Mesodermal cell (in vitro differentiated cells): ENCODE results near the gene DIO1.
A peak's percentile ranks its signal among the peaks of the same experiment; 100 is the strongest.

Experiments used
- H3K27ac ChIP-seq: 2 replicates; pipeline ENCODE4 v1.7.0; 2013; ENCODE audit warnings: mild to moderate bottlenecking, low read depth, low read length, moderate library complexity; ENCODE audit not compliant: severe bottlenecking
- H3K36me3 ChIP-seq: 2 replicates; pipeline ENCODE4 v1.7.1; 2013; ENCODE audit warnings: mild to moderate bottlenecking, low read length, moderate library complexity; ENCODE audit not compliant: control insufficient read depth, insufficient read depth
- H3K4me1 ChIP-seq: one replicate; pipeline ENCODE4 v1.7.1; 2013; ENCODE audit warnings: mild to moderate bottlenecking, low read length; ENCODE audit not compliant: insufficient read depth, control insufficient read depth, poor library complexity, severe bottlenecking
- H3K4me3 ChIP-seq: 2 replicates; pipeline ENCODE4 v1.7.0; 2013; ENCODE audit warnings: low read length, control low read depth, mild to moderate bottlenecking; ENCODE audit not compliant: insufficient read depth, poor library complexity, severe bottlenecking; ENCODE audit errors: extremely low read depth
- H3K9me3 ChIP-seq: 2 replicates; pipeline ENCODE4 v1.7.1; 2013; ENCODE audit warnings: mild to moderate bottlenecking, low read length, moderate library complexity; ENCODE audit not compliant: control insufficient read depth
- WGBS, 2 experiments: methylation state at CpG; one replicate each; pipeline ENCODE4 v1.1.5; 2013; ENCODE audit warnings: missing lambda C conversion rate in 2 of 2; ENCODE audit not compliant: insufficient coverage in 2 of 2; 5-methylcytosine and 5-hydroxymethylcytosine counted together

Gene DIO1

DNA sequence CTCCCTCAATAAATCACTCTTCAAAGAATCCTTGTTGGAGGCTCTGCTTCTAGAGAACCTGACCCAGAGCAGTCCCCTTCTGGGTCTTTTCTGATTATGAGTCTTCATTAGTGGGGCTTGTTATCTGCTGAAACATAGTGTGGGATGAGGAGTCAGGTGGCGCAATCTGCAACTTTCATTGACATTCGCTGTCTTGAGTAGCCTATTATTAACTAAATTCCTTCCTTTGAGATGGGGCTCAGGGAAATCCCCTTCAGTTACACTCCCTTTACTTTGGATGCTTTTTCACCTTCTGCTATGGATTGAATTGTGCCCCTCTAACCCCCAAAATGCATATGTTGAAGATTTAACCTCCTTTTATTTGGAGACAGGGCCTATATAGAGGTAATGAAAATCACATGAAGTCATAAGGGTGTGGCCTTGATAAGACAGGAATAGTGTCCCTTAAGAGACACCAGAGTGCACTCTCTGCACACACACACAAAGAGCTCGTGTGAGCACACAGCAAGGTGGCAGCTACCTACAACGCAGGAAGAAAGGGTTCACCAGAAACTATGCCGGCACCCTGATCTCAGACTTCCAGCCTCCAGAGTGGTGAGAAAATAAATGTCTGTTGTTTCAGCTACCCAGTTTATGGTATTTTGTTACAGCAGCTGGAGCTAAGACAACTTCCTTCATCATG lies 19.5 kb downstream of the DIO1 start:
- no peaks in the 10 kb centered on the region for H3K4me1 ChIP-seq
- WGBS, 2 experiments, result 75 to 77% methylated on average over 3 to 4 of the region's 5 CpGs

DNA sequence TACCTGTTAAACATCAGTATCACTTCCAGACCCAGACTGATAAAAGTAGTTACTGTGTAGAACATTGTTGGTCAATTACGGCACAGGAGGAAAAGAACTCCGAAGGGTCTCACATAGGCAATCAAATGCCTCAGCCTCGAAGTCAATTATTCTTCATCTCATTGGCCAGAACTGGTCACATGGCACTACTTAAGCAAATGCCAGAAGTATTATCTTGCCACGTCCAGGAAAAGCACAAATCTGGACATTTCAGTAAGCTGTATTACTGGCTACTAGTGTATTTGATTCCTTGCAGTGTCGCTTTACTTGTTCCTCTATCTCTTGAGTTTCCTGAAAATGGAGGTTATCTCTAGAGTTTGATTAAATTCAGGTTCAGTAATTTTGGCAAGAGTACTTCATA lies 24.4 kb downstream of the DIO1 start:
- H3K4me3 ChIP-seq, result no peak overlapping the region
- H3K36me3 ChIP-seq, result peaks cover 33% of the 10 kb centered on the region
- H3K4me1 ChIP-seq, result no peaks in the 10 kb centered on the region
- no peak overlapping the region for H3K27ac ChIP-seq
- H3K9me3 ChIP-seq, result no peaks in the 10 kb centered on the region
- 87 to 92% methylated on average over 1 to 4 of the region's 5 CpGs for WGBS, 2 experiments

More for the DNA sequence above, 19.5 kb downstream of the DIO1 start:
- no peak overlapping the region for H3K27ac ChIP-seq
- H3K4me3 ChIP-seq, result no peak overlapping the region
- H3K36me3 ChIP-seq, result peaks cover 7% of the 10 kb centered on the region
- H3K9me3 ChIP-seq, result no peaks in the 10 kb centered on the region

DNA sequence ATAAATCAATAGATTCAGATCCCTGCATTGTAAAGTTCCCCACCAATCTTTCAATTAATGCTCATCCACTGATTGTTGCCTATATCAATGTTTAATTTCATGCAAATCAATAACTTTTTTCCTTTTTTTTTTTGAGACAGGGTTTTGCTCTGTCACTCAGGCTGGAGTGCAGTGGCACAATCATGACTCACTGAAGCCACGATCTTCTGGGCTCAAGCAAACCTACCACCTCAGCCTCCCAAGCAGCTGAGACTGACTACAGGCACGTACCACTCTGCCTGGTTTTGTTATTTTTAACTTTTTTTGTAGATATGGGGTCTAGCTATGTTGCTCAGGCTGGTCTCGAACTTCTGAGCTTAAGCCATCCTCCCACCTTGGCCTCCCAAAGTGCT lies 25.7 kb downstream of the DIO1 start:
- Histone ChIP-seq H3K4me1 (no peaks in the 10 kb centered on the region), H3K9me3 (no peaks in the 10 kb centered on the region), H3K27ac (no peak overlapping the region), H3K4me3 (no peak overlapping the region), H3K36me3 (peaks cover 39% of the 10 kb centered on the region)
- 93 to 100% methylated on average over 1 to 2 of the region's 3 CpGs for WGBS, 2 experiments

DNA sequence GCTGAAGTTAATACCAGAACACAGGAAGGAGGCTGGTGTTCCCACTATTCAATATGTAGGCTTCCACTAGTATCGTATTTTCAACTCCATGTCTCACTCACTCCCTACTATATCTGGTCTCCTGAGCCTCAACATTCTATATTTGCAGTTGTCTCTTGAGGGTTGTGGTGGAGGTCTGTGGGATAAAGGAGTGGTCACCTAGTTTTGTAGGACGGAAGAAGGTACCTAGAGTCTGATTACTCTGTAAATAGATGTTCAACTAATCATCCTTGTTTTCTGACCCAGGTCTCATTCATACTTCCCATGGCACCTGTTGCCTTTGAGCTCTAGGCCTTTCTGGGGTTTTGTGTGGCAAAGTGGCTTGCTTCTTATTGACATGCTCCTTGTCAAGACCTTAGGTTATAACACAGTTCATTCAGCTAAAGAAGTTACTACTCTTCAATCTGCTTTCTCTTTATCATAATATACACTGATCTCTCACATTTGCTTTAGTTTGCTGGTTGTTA lies 33.4 kb downstream of the DIO1 start:
- Histone ChIP-seq H3K27ac (no peak overlapping the region), H3K9me3 (peaks cover 7% of the 10 kb centered on the region), H3K4me3 (no peak overlapping the region), H3K36me3 (peaks cover 46% of the 10 kb centered on the region), H3K4me1 (no peaks in the 10 kb centered on the region)
- WGBS, 2 experiments, result no CpG with 5 or more reads among the region's 2 CpGs

DNA sequence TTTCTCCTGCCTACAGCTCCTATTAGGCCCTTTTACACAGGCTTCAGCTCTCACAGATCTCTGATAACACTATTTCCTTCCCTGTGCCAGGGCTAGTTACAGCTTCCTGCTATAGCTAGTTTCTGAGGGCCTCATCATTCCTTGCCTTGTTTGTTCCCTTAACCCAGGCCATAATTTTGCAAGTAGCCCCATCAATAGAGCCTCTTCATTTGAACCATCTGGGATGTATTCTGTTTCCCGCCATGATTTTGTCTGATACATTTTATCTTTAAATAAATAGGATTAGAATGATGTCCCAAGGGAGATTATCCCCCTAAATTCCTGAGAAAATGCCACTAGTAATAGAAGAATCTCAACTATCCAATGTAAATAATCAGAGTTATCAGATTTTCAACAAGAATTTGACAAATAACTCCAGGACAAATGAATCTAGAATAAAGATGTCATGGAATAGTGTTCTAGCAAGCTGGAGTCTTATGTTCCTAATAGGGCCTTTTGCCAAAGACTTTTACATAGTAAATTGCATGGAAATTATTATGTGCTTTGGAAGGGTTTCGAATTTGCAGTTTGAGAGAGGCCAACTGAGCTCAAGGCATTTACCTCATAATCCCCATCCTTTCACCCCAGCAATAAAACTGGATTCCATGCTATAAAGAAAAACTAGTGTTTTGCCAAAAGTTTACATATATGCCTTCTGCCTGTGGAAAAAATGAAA lies 35.4 kb downstream of the DIO1 start:
- peak overlapping the region; percentile 39 for H3K27ac ChIP-seq
- peaks cover 42% of the 10 kb centered on the region for H3K36me3 ChIP-seq
- H3K4me1 ChIP-seq, result no peaks in the 10 kb centered on the region
- peaks cover 10% of the 10 kb centered on the region for H3K9me3 ChIP-seq
- no peak overlapping the region for H3K4me3 ChIP-seq
- no CpG with 5 or more reads among the region's 2 CpGs for WGBS, 2 experiments

DNA sequence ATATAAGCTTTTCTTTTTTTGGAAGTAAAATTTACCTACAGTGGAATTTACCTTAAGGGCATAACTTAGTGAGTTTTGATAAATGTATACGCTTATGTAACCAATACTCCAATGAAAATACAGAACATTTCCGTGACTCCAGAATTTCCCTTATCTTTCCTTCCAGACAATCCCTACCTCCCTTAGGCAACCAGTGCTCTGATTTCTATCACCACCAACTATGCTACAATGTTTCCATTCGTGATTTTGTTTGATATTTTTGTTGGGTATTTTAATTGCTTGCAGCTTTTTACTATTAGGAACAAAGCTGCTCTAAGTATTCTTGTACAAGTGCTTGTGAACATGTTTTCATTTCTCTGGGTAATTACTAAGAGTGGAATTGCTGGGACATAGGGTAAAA lies 36.9 kb downstream of the DIO1 start:
- peaks cover 19% of the 10 kb centered on the region for H3K9me3 ChIP-seq
- no CpG with 5 or more reads among the region's 3 CpGs for WGBS, 2 experiments
- no peaks in the 10 kb centered on the region for H3K4me1 ChIP-seq
- no peak overlapping the region for H3K27ac ChIP-seq
- H3K4me3 ChIP-seq, result no peak overlapping the region
- H3K36me3 ChIP-seq, result peaks cover 54% of the 10 kb centered on the region

DNA sequence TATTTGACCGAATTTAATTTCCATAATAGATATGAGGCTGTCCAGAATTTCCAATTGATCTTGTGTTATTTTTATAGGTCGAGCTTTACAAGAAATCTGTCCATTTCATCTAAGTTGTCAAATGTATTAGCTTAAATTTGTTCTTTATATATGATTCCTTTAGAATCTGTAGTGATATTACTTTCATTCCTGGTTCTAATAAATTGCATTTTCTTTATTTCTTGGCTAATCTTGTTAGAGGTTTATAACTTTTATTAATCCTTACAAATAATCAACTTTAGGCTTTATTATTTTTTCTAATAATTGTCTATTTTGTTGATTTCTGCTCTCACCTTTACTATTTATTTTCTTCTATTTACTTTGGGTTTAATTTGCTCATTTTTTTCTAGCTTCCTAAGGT lies 37.5 kb downstream of the DIO1 start:
- Histone ChIP-seq H3K27ac (no peak overlapping the region), H3K4me1 (no peaks in the 10 kb centered on the region), H3K36me3 (peaks cover 53% of the 10 kb centered on the region), H3K9me3 (peaks cover 19% of the 10 kb centered on the region), H3K4me3 (no peak overlapping the region)
- WGBS, 2 experiments, result no CpG with 5 or more reads among the region's 2 CpGs

DNA sequence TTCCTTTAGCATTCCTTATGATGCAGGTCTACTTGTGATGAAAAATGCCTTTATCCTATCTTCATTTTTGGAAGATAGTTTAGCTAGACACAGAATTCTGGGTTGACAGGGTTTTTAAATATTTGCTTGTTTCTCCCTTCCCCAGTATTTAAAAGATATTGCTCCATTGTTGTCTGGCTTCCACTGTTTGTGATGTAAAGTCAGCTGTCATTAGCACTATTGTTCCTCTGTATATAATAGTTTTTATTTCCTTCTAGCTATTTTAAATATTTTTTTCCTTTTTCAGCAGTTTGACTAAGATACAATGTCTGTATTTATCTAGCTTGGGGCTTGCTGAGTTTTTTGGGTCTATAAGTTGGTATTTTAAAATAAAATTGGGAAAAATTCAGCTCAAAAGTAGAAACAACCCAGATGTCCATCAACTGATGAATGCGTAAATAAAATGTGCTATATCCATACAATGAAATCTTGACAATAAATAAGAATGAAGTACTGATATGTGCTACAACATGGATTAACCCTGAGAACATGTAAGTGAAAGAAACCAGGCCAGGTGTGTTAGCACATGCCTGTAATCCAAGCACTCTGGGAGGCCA lies 40.3 kb downstream of the DIO1 start:
- no peak overlapping the region for H3K27ac ChIP-seq
- peaks cover 19% of the 10 kb centered on the region for H3K9me3 ChIP-seq
- H3K4me1 ChIP-seq, result no peaks in the 10 kb centered on the region
- no CpG with 5 or more reads among the region's 1 CpG for WGBS, 2 experiments
- peaks cover 44% of the 10 kb centered on the region for H3K36me3 ChIP-seq
- H3K4me3 ChIP-seq, result no peak overlapping the region

DNA sequence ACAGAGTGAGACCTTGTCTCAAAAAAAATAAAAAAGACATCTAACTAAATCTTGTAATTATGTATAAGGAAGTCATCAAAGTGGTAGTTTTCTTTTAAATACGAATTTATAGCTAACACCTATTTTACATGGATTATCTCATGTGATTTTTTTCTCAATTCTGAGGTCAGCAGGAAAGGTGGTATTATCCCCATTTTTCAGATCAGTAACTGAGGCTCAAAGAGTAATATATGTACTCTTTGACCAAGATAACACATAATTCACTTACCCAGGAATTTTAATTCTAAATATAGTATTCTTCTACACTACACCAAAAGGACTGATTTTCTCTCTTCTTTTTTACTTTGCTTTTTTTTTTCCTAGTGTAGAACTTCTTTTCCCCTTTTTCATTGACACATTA lies 42.4 kb downstream of the DIO1 start:
- Histone ChIP-seq H3K4me1 (no peaks in the 10 kb centered on the region), H3K27ac (no peak overlapping the region), H3K36me3 (peaks cover 46% of the 10 kb centered on the region), H3K4me3 (no peak overlapping the region), H3K9me3 (peaks cover 19% of the 10 kb centered on the region)
- WGBS, 2 experiments, result no CpG with 5 or more reads among the region's 1 CpG

DNA sequence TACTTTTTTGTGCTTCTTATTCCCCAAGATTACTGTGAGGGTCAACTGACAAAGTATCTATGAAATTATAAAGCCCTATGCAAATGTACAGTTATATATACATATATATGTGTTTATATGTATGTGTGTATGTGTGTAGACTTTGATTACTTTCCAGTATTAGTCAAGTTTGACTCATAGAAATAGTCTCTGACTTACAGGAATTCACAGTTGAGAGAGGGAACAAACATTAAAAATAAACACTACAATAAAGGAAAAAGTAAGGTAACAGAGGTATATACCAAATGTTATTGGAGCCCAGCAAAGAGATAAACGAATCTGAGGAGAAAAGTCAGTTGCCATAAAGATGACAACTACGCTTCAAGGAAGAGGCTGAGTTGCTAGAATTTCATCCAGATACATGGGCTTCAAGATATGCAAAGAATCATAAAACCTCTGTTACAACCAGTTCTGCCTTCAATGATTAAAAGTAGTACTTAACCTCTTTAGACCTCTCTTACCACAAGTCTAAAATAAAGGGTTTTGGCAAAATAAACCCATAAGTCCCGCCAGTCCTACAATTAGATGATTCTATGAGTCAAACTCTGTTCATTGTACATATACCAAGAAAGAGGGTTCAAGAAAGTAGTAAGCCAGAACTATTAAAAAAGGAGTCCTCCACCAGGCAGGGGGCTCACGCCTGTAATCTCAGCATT lies 44.3 kb downstream of the DIO1 start:
- no peak overlapping the region for H3K27ac ChIP-seq
- no peak overlapping the region for H3K4me3 ChIP-seq
- WGBS, 2 experiments, result 97 to 100% methylated on average over 3 of the region's 4 CpGs
- H3K36me3 ChIP-seq, result peaks cover 43% of the 10 kb centered on the region
- no peaks in the 10 kb centered on the region for H3K4me1 ChIP-seq
- peaks cover 9% of the 10 kb centered on the region for H3K9me3 ChIP-seq
